Endothelial cell of umbilical vein (primary cell): ENCODE measurements around the gene INTU. TPM values are rescaled to one million over a fixed set of nuclear protein-coding genes. Genes with fewer than 3 reads are reported as not detected.

Source experiments
- BruUV-seq: library from RNA; stranded (reverse); fragments of 400-500 nt; replicated peaks from 2 replicates; lab custom pipeline; 2021; lab: Mats Ljungman, UMichigan
- CTCF ChIA-PET: fragments of 300-600, 350-600 bp; sonication (Branson Sonifier 250); formaldehyde crosslinking; loops from one replicate; lab custom pipeline; 2021; ENCODE audit warnings: antibody characterized with exemption, inconsistent platforms; lab: Charles Lee
- POLR2A ChIA-PET: fragments of 300-600, 350-600 bp; sonication (Branson Sonifier 250); formaldehyde crosslinking; loops from one replicate; lab custom pipeline; 2021; ENCODE audit warnings: antibody characterized with exemption, inconsistent platforms; lab: Charles Lee
- DNase-seq: peaks from one replicate; pipeline ENCODE4 v3.0.0-alpha.2; 2011; ENCODE audit warnings: low read depth, low spot score
- FAIRE-seq: peaks from 2 replicates; lab custom pipeline; 2011; peaks lifted over from hg19 to GRCh38; lab: Jason Lieb, UNC
- H2AFZ ChIP-seq: 2 replicates; pipeline ENCODE4 v1.6.0; 2012; ENCODE audit warnings: low read depth, low read length, control low read depth, inconsistent platforms
- H3K27ac ChIP-seq: 2 replicates; pipeline ENCODE4 v1.5.1; 2011; ENCODE audit warnings: low read depth, mild to moderate bottlenecking, control low read depth, low read length, moderate library complexity; ENCODE audit not compliant: insufficient read depth
- H3K27me3 ChIP-seq, 2 experiments: 2 replicates each; pipeline versions ENCODE4 v1.6.0 to v1.6.1; 2011; ENCODE audit warnings: low read length in 2 of 2, mixed read lengths in 1 of 2; ENCODE audit not compliant: control insufficient read depth in 2 of 2, insufficient read depth in 2 of 2
- H3K36me3 ChIP-seq, 2 experiments: 2 replicates in 1 of 2; 3 replicates in 1 of 2; pipeline ENCODE4 v1.5.1; 2011; ENCODE audit warnings: low read length in 2 of 2, mild to moderate bottlenecking in 1 of 2, moderate library complexity in 1 of 2; ENCODE audit not compliant: control insufficient read depth in 2 of 2, insufficient read depth in 2 of 2; ENCODE audit errors: extremely low read depth in 1 of 2
- H3K4me1 ChIP-seq: 3 replicates; pipeline ENCODE4 v1.5.1; 2011; ENCODE audit warnings: mild to moderate bottlenecking, low read length; ENCODE audit not compliant: control insufficient read depth, insufficient read depth; ENCODE audit errors: extremely low read depth
- H3K4me2 ChIP-seq: 2 replicates; pipeline ENCODE4 v1.6.1; 2011; ENCODE audit warnings: low read length, control low read depth, mixed read lengths; ENCODE audit not compliant: insufficient read depth
- H3K4me3 ChIP-seq, 3 experiments: fragments of 200-600 bp in 1 of 3; sonication (generic), shearing (Covaris generic) in 1 of 3; replicated peaks in 1 of 3; 2 replicates each; pipeline ENCODE4 v1.5.1; 2011 to 2016; ENCODE audit warnings: control low read depth in 3 of 3, low read length in 3 of 3, mild to moderate bottlenecking in 2 of 3, inconsistent platforms in 1 of 3, low read depth in 1 of 3, moderate library complexity in 1 of 3; ENCODE audit not compliant: insufficient read depth in 1 of 3
- H3K79me2 ChIP-seq: 2 replicates; pipeline ENCODE4 v1.6.0; 2012; ENCODE audit warnings: low read length, inconsistent platforms; ENCODE audit not compliant: control insufficient read depth, insufficient read depth
- H3K9ac ChIP-seq: replicated peaks from 2 replicates; pipeline ENCODE3; 2011; ENCODE audit warnings: low read length, control low read depth; ENCODE audit not compliant: insufficient read depth; ENCODE audit errors: extremely low read depth
- H3K9me1 ChIP-seq: replicated peaks from 3 replicates; pipeline ENCODE4 v1.6.0; 2011; ENCODE audit warnings: mild to moderate bottlenecking, low read length; ENCODE audit not compliant: control insufficient read depth, insufficient read depth; ENCODE audit errors: extremely low read depth
- H3K9me3 ChIP-seq: replicated peaks from 2 replicates; pipeline ENCODE4 v1.5.1; 2012; ENCODE audit warnings: low read length, inconsistent platforms; ENCODE audit not compliant: control insufficient read depth, insufficient read depth
- H4K20me1 ChIP-seq: replicated peaks from 2 replicates; pipeline ENCODE3; 2011; ENCODE audit warnings: mild to moderate bottlenecking, low read length; ENCODE audit not compliant: control insufficient read depth, insufficient read depth; ENCODE audit errors: extremely low read depth
- EZH2 ChIP-seq: IDR thresholded peaks from 2 replicates; pipeline ENCODE4 v1.6.1; 2012; ENCODE audit warnings: borderline replicate concordance, low read depth, mild to moderate bottlenecking, moderate library complexity, low read length, inconsistent platforms; ENCODE audit not compliant: severe bottlenecking
- FOS ChIP-seq: IDR thresholded peaks from 2 replicates; pipeline ENCODE4 v1.6.1; 2011; ENCODE audit warnings: mild to moderate bottlenecking, low read length, moderate library complexity, borderline replicate concordance; ENCODE audit not compliant: insufficient read depth
- GATA2 ChIP-seq: IDR thresholded peaks from 2 replicates; pipeline ENCODE4 v1.7.0; 2011; ENCODE audit warnings: low read depth, mild to moderate bottlenecking, moderate library complexity, mixed read lengths, low read length; ENCODE audit not compliant: insufficient read length, insufficient read depth
- JUN ChIP-seq: IDR thresholded peaks from 2 replicates; pipeline ENCODE4 v1.6.1; 2011; ENCODE audit warnings: borderline replicate concordance, low read depth; ENCODE audit not compliant: insufficient read length, insufficient read depth
- POLR2A ChIP-seq: IDR thresholded peaks from 2 replicates; pipeline ENCODE4 v1.6.1; 2012; ENCODE audit warnings: low read depth, mild to moderate bottlenecking, control low read depth, low read length
- dilution Hi-C: fragments of 300-500 bp; cut with MboI; formaldehyde crosslinking; loops from one replicate; pipeline ENCODE4 v1.15.0; 2019; ENCODE audit warnings: low sequenced_read_pairs; ENCODE audit not compliant: extremely low pct_ligation_motif_present
- intact Hi-C: fragments of 100-400 bp; cut with micrococcal nuclease; formaldehyde crosslinking; loops from one replicate; pipeline ENCODE4 v1.10.0; 2022
- polyA plus RNA-seq, 4 experiments: library from polyadenylated mRNA; depleted of rRNA in 3 of 4; stranded (reverse) in 3 of 4; unstranded in 1 of 4; fragments of >200 nt; gene quantifications; 2 replicates each; pipeline versions ENCODE4 v1.2.1 to v1.2.3, GENCODE V29; 2011 to 2012; ENCODE audit warnings: missing spikeins in 1 of 4
- total RNA-seq: library from RNA; stranded (reverse); gene quantifications from 2 replicates; pipeline ENCODE4 v1.2.3, GENCODE V29; 2021
- TF ChIP-seq, protein P1 (sequence below): IDR thresholded peaks from 2 replicates; pipeline ENCODE4 v1.6.1; 2011; ENCODE audit not compliant: insufficient read depth, insufficient read length
- TF ChIP-seq, protein P2 (sequence below), 2 donors: IDR thresholded peaks; 1 replicate in 1 of 2; 2 replicates in 1 of 2; pipeline ENCODE4 v1.5.1; 2011; ENCODE audit warnings: low read length in 2 of 2, mild to moderate bottlenecking in 2 of 2, moderate library complexity in 2 of 2, control low read depth in 1 of 2, inconsistent platforms in 1 of 2, low read depth in 1 of 2; ENCODE audit not compliant: insufficient read depth in 1 of 2; ENCODE audit errors: extremely low read depth in 1 of 2

INTU gene
- total and polyA plus RNA-seq, 2 donors (not counting 3 experiments of a cell fraction or from before 2014, with no cell fraction given) = 1.4 to 5.4 TPM

GRCh38 chr4:127687580-127687979, 54.8 kb downstream of the INTU start:
- Histone ChIP-seq H3K4me3 (no peak overlapping the region), H3K4me2 (no peak overlapping the region), H3K36me3 (no peaks in the 10 kb centered on the region), H3K9ac (no peak overlapping the region), H3K27ac (no peak overlapping the region), H2AFZ (no peak overlapping the region), H3K9me3 (no peaks in the 10 kb centered on the region), H3K4me1 (peaks cover 18% of the 10 kb centered on the region), H3K27me3 (no peaks in the 10 kb centered on the region), H4K20me1 (no peaks in the 10 kb centered on the region), H3K79me2 (no peaks in the 10 kb centered on the region), H3K9me1 (no peaks in the 10 kb centered on the region)
- TF ChIP-seq, protein P1, sequence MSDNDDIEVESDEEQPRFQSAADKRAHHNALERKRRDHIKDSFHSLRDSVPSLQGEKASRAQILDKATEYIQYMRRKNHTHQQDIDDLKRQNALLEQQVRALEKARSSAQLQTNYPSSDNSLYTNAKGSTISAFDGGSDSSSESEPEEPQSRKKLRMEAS = no peak
- no peak for TF ChIP-seq POLR2A
- no peak for TF ChIP-seq JUN
- dilution Hi-C loops = no loop called here
- POLR2A ChIA-PET = no interaction called here
- no TSS peak for BruUV-seq
- DNase-seq (no peak), FAIRE-seq (no peak)
- intact Hi-C loops = no loop called here
- CTCF ChIA-PET = interaction anchor here (1.1 to 2.8 kb wide), 4 partner anchors 29 to 65 kb away, joined by 3 to 18 read pairs (median 8); no protein-coding TSS in a partner anchor

DNA sequence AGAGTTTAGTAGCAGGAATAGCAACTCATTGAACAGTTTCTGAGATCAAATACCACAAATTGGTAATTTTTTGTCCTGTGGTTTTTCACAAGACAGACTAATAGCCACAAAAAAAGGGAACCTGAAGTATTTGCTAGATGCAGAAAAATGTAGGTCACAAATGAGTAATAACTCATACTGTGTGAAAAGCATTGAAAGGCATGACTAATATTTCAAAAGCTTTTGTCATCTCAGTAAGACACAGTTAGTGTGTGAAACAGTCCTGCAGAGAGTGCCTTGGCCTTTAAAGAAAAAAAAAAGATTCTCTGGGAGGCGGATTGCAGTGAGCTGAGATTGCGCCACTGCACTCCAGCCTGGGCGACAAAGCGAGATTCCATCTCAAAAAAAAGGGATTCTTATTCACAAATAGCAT, 66.0 kb downstream of the INTU start:
- dilution Hi-C loops = no loop called here
- no peaks in the 10 kb centered on the region for H3K9me3 ChIP-seq
- no TSS peak for BruUV-seq
- no peak overlapping the region for H2AFZ ChIP-seq
- no peaks in the 10 kb centered on the region for H3K4me1 ChIP-seq
- FAIRE-seq = no peak
- H3K36me3 ChIP-seq = no peaks in the 10 kb centered on the region
- CTCF ChIA-PET = no interaction called here
- H3K27me3 ChIP-seq = no peaks in the 10 kb centered on the region
- no peak overlapping the region for H3K27ac ChIP-seq
- no peaks in the 10 kb centered on the region for H3K79me2 ChIP-seq
- intact Hi-C loops = no loop called here
- no peak overlapping the region for H3K4me2 ChIP-seq
- H4K20me1 ChIP-seq = no peaks in the 10 kb centered on the region
- no peak overlapping the region for H3K9ac ChIP-seq
- POLR2A ChIA-PET = no interaction called here
- TF ChIP-seq POLR2A = no peak
- TF ChIP-seq, protein P2, sequence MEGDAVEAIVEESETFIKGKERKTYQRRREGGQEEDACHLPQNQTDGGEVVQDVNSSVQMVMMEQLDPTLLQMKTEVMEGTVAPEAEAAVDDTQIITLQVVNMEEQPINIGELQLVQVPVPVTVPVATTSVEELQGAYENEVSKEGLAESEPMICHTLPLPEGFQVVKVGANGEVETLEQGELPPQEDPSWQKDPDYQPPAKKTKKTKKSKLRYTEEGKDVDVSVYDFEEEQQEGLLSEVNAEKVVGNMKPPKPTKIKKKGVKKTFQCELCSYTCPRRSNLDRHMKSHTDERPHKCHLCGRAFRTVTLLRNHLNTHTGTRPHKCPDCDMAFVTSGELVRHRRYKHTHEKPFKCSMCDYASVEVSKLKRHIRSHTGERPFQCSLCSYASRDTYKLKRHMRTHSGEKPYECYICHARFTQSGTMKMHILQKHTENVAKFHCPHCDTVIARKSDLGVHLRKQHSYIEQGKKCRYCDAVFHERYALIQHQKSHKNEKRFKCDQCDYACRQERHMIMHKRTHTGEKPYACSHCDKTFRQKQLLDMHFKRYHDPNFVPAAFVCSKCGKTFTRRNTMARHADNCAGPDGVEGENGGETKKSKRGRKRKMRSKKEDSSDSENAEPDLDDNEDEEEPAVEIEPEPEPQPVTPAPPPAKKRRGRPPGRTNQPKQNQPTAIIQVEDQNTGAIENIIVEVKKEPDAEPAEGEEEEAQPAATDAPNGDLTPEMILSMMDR (IDR thresholded peaks at IDR 0.05; ENCODE audit: extremely low read depth in 1 of 2, insufficient read depth in 1 of 2, low read depth in 1 of 2, low read length in 2 of 2) = no peak
- no peak for TF ChIP-seq GATA2
- TF ChIP-seq FOS = no peak
- no peak for TF ChIP-seq JUN
- no peak for TF ChIP-seq EZH2
- TF ChIP-seq, protein P1 = no peak
- H3K4me3 ChIP-seq = no peak overlapping the region
- no peaks in the 10 kb centered on the region for H3K9me1 ChIP-seq
- no peak for DNase-seq
